ENCODE measurements around the gene NFKBIE.

DNA sequence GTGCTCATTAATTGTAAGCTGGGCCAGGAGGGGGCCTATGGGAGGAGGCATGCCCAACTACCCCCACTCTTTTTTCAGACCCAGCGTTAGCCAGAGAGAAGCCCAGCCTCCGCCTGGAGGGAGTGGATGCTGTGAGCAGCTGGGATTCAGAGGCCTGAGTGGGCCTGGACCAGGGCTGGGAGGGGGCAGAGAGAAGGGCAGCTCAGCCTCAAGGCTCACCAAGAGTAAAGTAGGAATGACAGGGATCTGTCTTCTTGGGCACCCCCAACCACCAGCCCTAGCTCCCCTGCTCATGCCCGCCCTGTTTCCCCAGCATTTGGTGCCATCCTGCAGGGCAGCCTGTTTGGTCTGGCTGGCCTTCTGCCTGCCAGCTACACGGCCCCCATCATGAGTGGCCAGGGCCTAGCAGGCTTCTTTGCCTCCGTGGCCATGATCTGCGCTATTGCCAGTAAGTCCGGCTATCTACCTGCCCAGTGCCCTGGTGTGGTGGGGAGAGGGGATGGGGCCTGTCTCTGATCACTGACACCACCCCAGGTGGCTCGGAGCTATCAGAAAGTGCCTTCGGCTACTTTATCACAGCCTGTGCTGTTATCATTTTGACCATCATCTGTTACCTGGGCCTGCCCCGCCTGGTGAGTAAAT lies 35.2 kb downstream of the NFKBIE start:
- TF ChIP-seq, protein P1, sequence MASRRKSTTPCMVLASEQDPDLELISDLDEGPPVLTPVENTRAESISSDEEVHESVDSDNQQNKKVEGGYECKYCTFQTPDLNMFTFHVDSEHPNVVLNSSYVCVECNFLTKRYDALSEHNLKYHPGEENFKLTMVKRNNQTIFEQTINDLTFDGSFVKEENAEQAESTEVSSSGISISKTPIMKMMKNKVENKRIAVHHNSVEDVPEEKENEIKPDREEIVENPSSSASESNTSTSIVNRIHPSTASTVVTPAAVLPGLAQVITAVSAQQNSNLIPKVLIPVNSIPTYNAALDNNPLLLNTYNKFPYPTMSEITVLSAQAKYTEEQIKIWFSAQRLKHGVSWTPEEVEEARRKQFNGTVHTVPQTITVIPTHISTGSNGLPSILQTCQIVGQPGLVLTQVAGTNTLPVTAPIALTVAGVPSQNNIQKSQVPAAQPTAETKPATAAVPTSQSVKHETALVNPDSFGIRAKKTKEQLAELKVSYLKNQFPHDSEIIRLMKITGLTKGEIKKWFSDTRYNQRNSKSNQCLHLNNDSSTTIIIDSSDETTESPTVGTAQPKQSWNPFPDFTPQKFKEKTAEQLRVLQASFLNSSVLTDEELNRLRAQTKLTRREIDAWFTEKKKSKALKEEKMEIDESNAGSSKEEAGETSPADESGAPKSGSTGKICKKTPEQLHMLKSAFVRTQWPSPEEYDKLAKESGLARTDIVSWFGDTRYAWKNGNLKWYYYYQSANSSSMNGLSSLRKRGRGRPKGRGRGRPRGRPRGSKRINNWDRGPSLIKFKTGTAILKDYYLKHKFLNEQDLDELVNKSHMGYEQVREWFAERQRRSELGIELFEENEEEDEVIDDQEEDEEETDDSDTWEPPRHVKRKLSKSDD (CRISPR knock-in tag; IDR thresholded peaks at IDR 0.05; ENCODE audit: low read depth) = no peak
- TF ChIP-seq ZNF891 (CRISPR knock-in tag; IDR thresholded peaks at IDR 0.05) (no peak), SETDB1 (CRISPR knock-in tag; IDR thresholded peaks at IDR 0.05; ENCODE audit: borderline replicate concordance) (no peak), EP300 (IDR thresholded peaks at IDR 0.05; ENCODE audit: low read depth in 2 of 2, low read length in 2 of 2) (no peak), EP300 (CRISPR knock-in tag; IDR thresholded peaks at IDR 0.05; ENCODE audit: borderline replicate concordance) (no peak)
- TF ChIP-seq, protein P2, sequence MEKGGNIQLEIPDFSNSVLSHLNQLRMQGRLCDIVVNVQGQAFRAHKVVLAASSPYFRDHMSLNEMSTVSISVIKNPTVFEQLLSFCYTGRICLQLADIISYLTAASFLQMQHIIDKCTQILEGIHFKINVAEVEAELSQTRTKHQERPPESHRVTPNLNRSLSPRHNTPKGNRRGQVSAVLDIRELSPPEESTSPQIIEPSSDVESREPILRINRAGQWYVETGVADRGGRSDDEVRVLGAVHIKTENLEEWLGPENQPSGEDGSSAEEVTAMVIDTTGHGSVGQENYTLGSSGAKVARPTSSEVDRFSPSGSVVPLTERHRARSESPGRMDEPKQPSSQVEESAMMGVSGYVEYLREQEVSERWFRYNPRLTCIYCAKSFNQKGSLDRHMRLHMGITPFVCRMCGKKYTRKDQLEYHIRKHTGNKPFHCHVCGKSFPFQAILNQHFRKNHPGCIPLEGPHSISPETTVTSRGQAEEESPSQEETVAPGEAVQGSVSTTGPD (CRISPR knock-in tag; IDR thresholded peaks at IDR 0.05) = no peak

Measured in HepG2 (cell line).